Measurements from ENCODE around the gene DNAL1.

GRCh38 chr14:73694083-73694482 lies 49.3 kb downstream of the DNAL1 start:
- no peak for TF ChIP-seq POLR2A (IDR thresholded peaks at IDR 0.05)
- TF ChIP-seq EP300 (IDR thresholded peaks at IDR 0.05) = no peak
- TF ChIP-seq CTCF (IDR thresholded peaks at IDR 0.05) = no peak
- TF ChIP-seq POLR2AphosphoS5 (IDR thresholded peaks at IDR 0.05) = no peak
